ENCODE measurements around the gene LRIG3.

GRCh38 chr12:58961166-58961565 lies 40.9 kb upstream of the LRIG3 start:
- no peak for TF ChIP-seq POLR2AphosphoS5 (IDR thresholded peaks at IDR 0.05)
- TF ChIP-seq CTCF (IDR thresholded peaks at IDR 0.05): no peak
- no peak for TF ChIP-seq POLR2A (IDR thresholded peaks at IDR 0.05)

All from transverse colon (tissue), 4 donors.